Mesenchymal stem cell (in vitro differentiated cells and primary cell): ENCODE data around the gene PRMT3.

ENCODE experiments used
- DNase-seq: peaks from one replicate; pipeline ENCODE4 v3.0.0-alpha.2; 2013
- H2AFZ ChIP-seq: one replicate; pipeline ENCODE4 v1.6.1; 2013; ENCODE audit warnings: low read depth, mild to moderate bottlenecking, control low read depth, inconsistent platforms, low read length, moderate library complexity
- H2AK5ac ChIP-seq: 2 replicates; pipeline ENCODE4 v1.6.1; 2013; ENCODE audit warnings: low read length, moderate library complexity, mild to moderate bottlenecking, inconsistent platforms; ENCODE audit not compliant: severe bottlenecking
- H2BK120ac ChIP-seq: one replicate; pipeline ENCODE4 v1.6.1; 2013; ENCODE audit warnings: low read depth, mild to moderate bottlenecking, inconsistent platforms, low read length, moderate library complexity
- H2BK12ac ChIP-seq, 2 experiments: one replicate each; pipeline ENCODE4 v1.6.1; 2013; ENCODE audit warnings: inconsistent platforms in 2 of 2, low read length in 2 of 2, mild to moderate bottlenecking in 2 of 2, moderate library complexity in 2 of 2, control low read depth in 1 of 2
- H2BK15ac ChIP-seq: one replicate; pipeline ENCODE4 v1.6.1; 2013; ENCODE audit warnings: mild to moderate bottlenecking, low read depth, inconsistent platforms; ENCODE audit not compliant: poor library complexity, severe bottlenecking
- H2BK5ac ChIP-seq: 2 replicates; pipeline ENCODE4 v1.6.1; 2013; ENCODE audit warnings: low read depth, mild to moderate bottlenecking, low read length, control low read depth, inconsistent platforms; ENCODE audit not compliant: poor library complexity, severe bottlenecking
- H3K14ac ChIP-seq, 2 experiments: one replicate each; pipeline ENCODE4 v1.6.1; 2013; ENCODE audit warnings: inconsistent platforms in 2 of 2, low read length in 2 of 2, control low read depth in 1 of 2, mild to moderate bottlenecking in 1 of 2, moderate library complexity in 1 of 2
- H3K18ac ChIP-seq, 2 experiments: one replicate each; pipeline ENCODE4 v1.6.1; 2013; ENCODE audit warnings: inconsistent platforms in 2 of 2, low read length in 2 of 2, control low read depth in 1 of 2, low read depth in 1 of 2, mild to moderate bottlenecking in 1 of 2
- H3K23ac ChIP-seq, 2 experiments: one replicate each; pipeline ENCODE4 v1.6.1; 2013; ENCODE audit warnings: inconsistent platforms in 2 of 2, low read length in 2 of 2, mild to moderate bottlenecking in 2 of 2, moderate library complexity in 2 of 2, control low read depth in 1 of 2
- H3K27ac ChIP-seq: 2 replicates; pipeline ENCODE4 v1.5.1; 2013; ENCODE audit warnings: mild to moderate bottlenecking, moderate library complexity, low read length, control low read depth, inconsistent platforms; ENCODE audit not compliant: poor library complexity, severe bottlenecking
- H3K27me3 ChIP-seq, 2 experiments: 2 replicates each; pipeline versions ENCODE4 v1.6.1 to v1.7.0; 2013; ENCODE audit warnings: low read length in 2 of 2, mild to moderate bottlenecking in 2 of 2, moderate library complexity in 2 of 2, control low read depth in 1 of 2, inconsistent platforms in 1 of 2; ENCODE audit not compliant: control insufficient read depth in 1 of 2, insufficient read depth in 1 of 2
- H3K36me3 ChIP-seq, 2 experiments: 2 replicates each; pipeline versions ENCODE4 v1.6.1 to v1.7.0; 2013; ENCODE audit warnings: low read length in 2 of 2, control low read depth in 1 of 2, inconsistent platforms in 1 of 2, low read depth in 1 of 2, mild to moderate bottlenecking in 1 of 2; ENCODE audit not compliant: insufficient read depth in 2 of 2, control insufficient read depth in 1 of 2
- H3K4ac ChIP-seq, 2 experiments: one replicate each; pipeline ENCODE4 v1.6.1; 2013; ENCODE audit warnings: inconsistent platforms in 2 of 2, low read length in 2 of 2, mild to moderate bottlenecking in 2 of 2, moderate library complexity in 2 of 2, control low read depth in 1 of 2, low read depth in 1 of 2
- H3K4me1 ChIP-seq: 2 replicates; pipeline ENCODE4 v1.6.1; 2013; ENCODE audit warnings: low read depth, low read length, control low read depth; ENCODE audit not compliant: control insufficient read depth, insufficient read depth
- H3K4me2 ChIP-seq: 2 replicates; pipeline ENCODE4 v1.6.1; 2013; ENCODE audit warnings: low read length, mild to moderate bottlenecking, inconsistent platforms; ENCODE audit not compliant: poor library complexity, severe bottlenecking
- H3K4me3 ChIP-seq, 2 experiments: 2 replicates each; pipeline versions ENCODE4 v1.5.1 to v1.7.0; 2013; ENCODE audit warnings: low read length in 2 of 2, mild to moderate bottlenecking in 2 of 2, control low read depth in 1 of 2, low read depth in 1 of 2; ENCODE audit not compliant: insufficient read depth in 1 of 2
- H3K79me1 ChIP-seq: replicated peaks from 2 replicates; pipeline ENCODE4 v1.6.1; 2013; ENCODE audit warnings: mild to moderate bottlenecking, control low read depth, low read length, inconsistent platforms; ENCODE audit not compliant: poor library complexity, severe bottlenecking
- H3K9ac ChIP-seq: 2 replicates; pipeline ENCODE4 v1.7.0; 2013; ENCODE audit warnings: mild to moderate bottlenecking, low read length, moderate library complexity
- H3K9me3 ChIP-seq: 2 replicates; pipeline ENCODE4 v1.7.0; 2013; ENCODE audit warnings: mild to moderate bottlenecking, low read length; ENCODE audit not compliant: control insufficient read depth
- H4K8ac ChIP-seq: one replicate; pipeline ENCODE4 v1.6.1; 2013; ENCODE audit warnings: inconsistent platforms, mild to moderate bottlenecking, low read length, moderate library complexity
- H4K91ac ChIP-seq: one replicate; pipeline ENCODE4 v1.6.1; 2013; ENCODE audit warnings: mild to moderate bottlenecking, low read length, inconsistent platforms
- WGBS: methylation state at CpG from one replicate; pipeline ENCODE4 v1.1.7; 2013; ENCODE audit warnings: mixed read lengths; 5-methylcytosine and 5-hydroxymethylcytosine counted together

The PRMT3 gene

DNA sequence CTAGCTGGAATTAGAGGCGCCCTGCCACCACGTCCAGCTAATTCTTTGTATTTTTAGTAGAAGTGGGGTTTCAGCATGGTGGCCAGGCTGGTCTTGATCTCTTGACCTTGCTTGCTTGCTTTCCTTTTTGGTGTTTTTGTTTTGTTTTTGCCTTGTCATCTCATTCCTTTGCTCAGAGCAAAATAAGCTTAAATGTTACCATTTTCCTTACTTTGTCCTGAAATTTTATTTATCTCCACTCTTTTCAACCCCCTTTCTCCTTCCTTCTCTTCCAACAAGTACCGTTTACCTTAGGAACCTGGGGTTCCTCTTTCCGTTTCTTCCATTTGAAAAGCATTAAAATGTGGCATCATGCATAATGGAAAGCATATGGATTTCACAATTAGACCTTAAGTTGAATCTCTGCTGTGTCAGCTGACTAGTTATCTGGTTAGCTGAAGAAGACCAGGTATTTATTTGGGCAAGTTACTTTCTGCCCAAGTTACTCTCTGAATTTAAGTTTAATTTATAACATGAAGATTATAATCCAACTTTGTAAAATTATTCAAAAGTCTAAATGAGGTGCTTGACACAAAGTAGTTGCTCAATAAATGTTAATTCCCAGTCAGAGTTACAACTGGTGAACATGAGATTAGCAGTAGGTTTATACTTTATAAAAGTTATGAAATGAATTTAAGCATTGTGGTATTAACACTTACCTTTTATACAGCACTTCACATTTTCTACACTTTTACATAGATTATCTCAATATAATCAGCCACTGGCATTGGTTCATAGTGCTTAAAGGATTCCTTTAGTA is 69.7 kb downstream of the PRMT3 start:
- H3K4me2 ChIP-seq, result no peak overlapping the region
- H3K14ac ChIP-seq, result no peak overlapping the region
- peaks cover 0 to 14% of the 10 kb centered on the region in 2 experiments for H3K36me3 ChIP-seq
- WGBS, result 94% methylated on average over 4 of the region's 4 CpGs
- H3K4ac ChIP-seq, result no peak overlapping the region
- no peak overlapping the region for H3K9ac ChIP-seq
- no peak overlapping the region for H2BK12ac ChIP-seq
- no peak overlapping the region for H3K23ac ChIP-seq
- no peaks in the 10 kb centered on the region for H3K9me3 ChIP-seq
- H2BK120ac ChIP-seq, result no peak overlapping the region
- no peak overlapping the region for H3K18ac ChIP-seq
- H2BK5ac ChIP-seq, result no peak overlapping the region
- no peak overlapping the region for H3K27ac ChIP-seq
- H2AK5ac ChIP-seq, result no peak overlapping the region
- no peak overlapping the region for H2BK15ac ChIP-seq
- H3K27me3 ChIP-seq, result no peaks in the 10 kb centered on the region
- no peaks in the 10 kb centered on the region for H3K79me1 ChIP-seq
- no peak overlapping the region for H2AFZ ChIP-seq
- no peak overlapping the region for H3K4me3 ChIP-seq
- H4K91ac ChIP-seq, result no peak overlapping the region
- no peak for DNase-seq
- H3K4me1 ChIP-seq, result no peaks in the 10 kb centered on the region
- no peak overlapping the region for H4K8ac ChIP-seq

DNA sequence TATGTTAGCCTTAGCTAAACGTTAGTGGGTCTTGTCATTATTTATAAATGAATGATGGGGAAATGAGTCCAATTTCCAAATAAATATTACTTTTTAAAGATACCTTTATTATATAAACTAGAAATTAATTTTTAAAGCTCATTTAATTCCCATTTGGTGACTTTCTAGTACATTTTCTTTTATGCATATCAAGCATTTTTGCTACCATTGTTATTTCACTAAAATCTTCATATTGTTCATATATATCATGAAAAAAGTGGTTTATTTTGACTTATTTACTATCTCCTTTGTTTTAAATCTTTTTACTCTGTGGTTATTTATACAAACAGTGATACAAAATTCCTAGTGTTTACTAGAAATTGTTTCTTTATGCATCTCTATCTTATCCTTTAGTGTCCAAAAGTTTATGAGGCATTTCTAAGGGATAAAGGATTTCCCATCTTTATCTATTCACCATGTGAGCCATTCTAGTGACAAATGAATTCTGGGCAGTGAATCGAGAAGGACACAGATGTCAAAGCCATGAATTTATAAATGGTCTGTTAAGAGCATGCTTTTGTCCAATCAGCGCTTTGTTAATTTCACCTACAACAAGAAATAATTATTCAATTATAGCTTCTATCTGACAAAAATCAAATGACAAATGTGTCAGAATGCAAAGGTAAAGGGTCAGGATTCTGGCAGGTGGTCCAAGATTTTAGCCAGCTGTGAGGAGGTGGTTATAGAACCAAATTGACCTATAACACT is 70.6 kb downstream of the PRMT3 start:
- H3K9me3 ChIP-seq, result no peaks in the 10 kb centered on the region
- H3K79me1 ChIP-seq, result no peaks in the 10 kb centered on the region
- no peak overlapping the region for H3K23ac ChIP-seq
- peaks cover 0 to 19% of the 10 kb centered on the region in 2 experiments for H3K36me3 ChIP-seq
- no peak overlapping the region for H4K8ac ChIP-seq
- H2AFZ ChIP-seq, result no peak overlapping the region
- H2AK5ac ChIP-seq, result no peak overlapping the region
- no peaks in the 10 kb centered on the region for H3K4me1 ChIP-seq
- no peak overlapping the region for H2BK120ac ChIP-seq
- no peak overlapping the region for H3K14ac ChIP-seq
- no peak overlapping the region for H3K4me2 ChIP-seq
- WGBS, result 90% methylated on average over 2 of the region's 3 CpGs
- H3K27ac ChIP-seq, result no peak overlapping the region
- no peaks in the 10 kb centered on the region for H3K27me3 ChIP-seq
- no peak overlapping the region for H3K4me3 ChIP-seq
- H3K9ac ChIP-seq, result no peak overlapping the region
- H2BK15ac ChIP-seq, result no peak overlapping the region
- no peak overlapping the region for H2BK12ac ChIP-seq
- no peak overlapping the region for H3K4ac ChIP-seq
- no peak for DNase-seq
- no peak overlapping the region for H4K91ac ChIP-seq
- no peak overlapping the region for H3K18ac ChIP-seq
- H2BK5ac ChIP-seq, result no peak overlapping the region

DNA sequence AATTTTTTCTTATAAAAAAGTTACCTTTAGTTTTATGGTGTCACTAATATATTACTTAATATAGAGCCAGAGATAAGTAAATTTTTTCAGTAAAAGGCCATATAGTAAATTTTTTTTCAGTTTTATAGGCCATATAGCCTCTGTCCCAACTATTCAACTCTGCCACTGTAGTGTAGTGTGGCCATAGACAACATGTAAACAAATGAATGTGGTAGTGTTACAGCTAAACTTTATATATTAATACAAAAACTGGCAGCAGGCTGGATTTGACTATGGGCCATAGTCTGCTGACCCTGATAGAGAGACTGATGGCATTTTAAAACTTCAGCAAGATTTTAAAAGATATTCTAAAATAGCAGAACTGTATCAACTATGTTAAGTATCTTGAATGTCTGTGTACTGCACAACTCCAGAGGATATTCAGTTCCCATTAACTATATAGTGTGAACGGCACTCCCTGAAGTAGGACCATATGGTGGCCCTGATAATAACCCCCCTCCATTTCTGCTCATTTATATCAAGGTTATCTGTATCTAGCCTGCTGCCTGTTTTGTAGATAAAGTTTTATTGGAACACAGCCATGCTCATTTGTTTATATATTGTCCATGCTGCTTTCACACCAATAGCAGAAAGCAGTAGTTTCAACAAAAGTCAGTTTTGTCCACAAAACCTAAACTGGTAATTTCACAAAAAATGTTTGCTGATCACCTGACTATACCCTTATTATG is 71.6 kb downstream of the PRMT3 start:
- no peak overlapping the region for H3K18ac ChIP-seq
- H3K9ac ChIP-seq, result no peak overlapping the region
- H4K8ac ChIP-seq, result no peak overlapping the region
- WGBS, result no CpG with 5 or more reads among the region's 1 CpG
- H3K4me2 ChIP-seq, result no peak overlapping the region
- no peak overlapping the region for H2BK5ac ChIP-seq
- H3K4me3 ChIP-seq, result no peak overlapping the region
- H3K79me1 ChIP-seq, result no peaks in the 10 kb centered on the region
- no peaks in the 10 kb centered on the region for H3K4me1 ChIP-seq
- no peak overlapping the region for H2AK5ac ChIP-seq
- peaks cover 0 to 19% of the 10 kb centered on the region in 2 experiments for H3K36me3 ChIP-seq
- no peak overlapping the region for H2BK15ac ChIP-seq
- H3K14ac ChIP-seq, result no peak overlapping the region
- H3K27me3 ChIP-seq, result no peaks in the 10 kb centered on the region
- H3K9me3 ChIP-seq, result no peaks in the 10 kb centered on the region
- H3K27ac ChIP-seq, result no peak overlapping the region
- H2BK120ac ChIP-seq, result no peak overlapping the region
- no peak overlapping the region for H2BK12ac ChIP-seq
- H2AFZ ChIP-seq, result no peak overlapping the region
- H4K91ac ChIP-seq, result no peak overlapping the region
- no peak overlapping the region for H3K23ac ChIP-seq
- no peak overlapping the region for H3K4ac ChIP-seq
- no peak for DNase-seq

DNA sequence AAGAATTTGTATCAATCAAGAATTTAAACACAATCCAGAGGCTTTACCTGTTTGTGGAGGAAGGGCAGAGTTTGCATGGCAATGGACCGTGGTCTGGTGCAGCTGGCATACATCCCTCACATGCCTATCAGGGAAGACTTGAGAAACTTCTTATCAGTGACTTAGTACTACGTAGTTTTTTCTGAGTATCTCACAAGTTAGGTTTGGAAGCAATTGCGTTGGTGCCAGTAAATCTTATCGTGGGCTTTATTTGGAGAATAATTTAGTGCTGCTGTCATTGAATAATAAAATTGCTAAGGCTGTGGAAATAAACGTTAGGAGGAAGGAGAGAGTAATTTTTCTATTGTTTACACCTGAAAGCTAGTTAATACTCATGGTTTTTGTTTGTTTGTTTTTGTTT is 72.3 kb downstream of the PRMT3 start:
- H4K8ac ChIP-seq, result no peak overlapping the region
- DNase-seq, result no peak
- no peak overlapping the region for H2BK12ac ChIP-seq
- WGBS, result 92% methylated on average over 5 of the region's 5 CpGs
- H3K27ac ChIP-seq, result no peak overlapping the region
- H3K4me2 ChIP-seq, result no peak overlapping the region
- H3K4me1 ChIP-seq, result no peaks in the 10 kb centered on the region
- H3K36me3 ChIP-seq, result peaks cover 0 to 18% of the 10 kb centered on the region in 2 experiments
- H3K79me1 ChIP-seq, result no peaks in the 10 kb centered on the region
- no peak overlapping the region for H2BK5ac ChIP-seq
- no peak overlapping the region for H3K4ac ChIP-seq
- H3K9me3 ChIP-seq, result no peaks in the 10 kb centered on the region
- no peak overlapping the region for H3K9ac ChIP-seq
- no peak overlapping the region for H3K4me3 ChIP-seq
- no peak overlapping the region for H2BK15ac ChIP-seq
- H4K91ac ChIP-seq, result no peak overlapping the region
- no peak overlapping the region for H2AFZ ChIP-seq
- H3K14ac ChIP-seq, result no peak overlapping the region
- no peak overlapping the region for H3K23ac ChIP-seq
- H2BK120ac ChIP-seq, result no peak overlapping the region
- H3K18ac ChIP-seq, result no peak overlapping the region
- H3K27me3 ChIP-seq, result no peaks in the 10 kb centered on the region
- no peak overlapping the region for H2AK5ac ChIP-seq
